Measurements from ENCODE around the gene TSC2. TPM values are rescaled to one million over a fixed set of nuclear protein-coding genes. Genes with fewer than 3 reads are reported as not detected.

TSC2 gene
- total and polyA plus RNA-seq, 4 donors = 23.3 to 51.2 (median 28.7) TPM

- Histone ChIP-seq H3K9ac (ENCODE audit: low read depth in 1 of 2, low read length in 2 of 2) (peak overlapping the region; percentile 10 to 21), H3K4me1 (ENCODE audit: control insufficient read depth in 4 of 4, insufficient read depth in 4 of 4, low read length in 3 of 4) (peaks cover 24 to 74% (median 51%) of the 10 kb centered on the region in 4 donors), H3K27me3 (ENCODE audit: control insufficient read depth in 4 of 4, insufficient read depth in 4 of 4, low read length in 3 of 4) (no peaks in the 10 kb centered on the region), H3K36me3 (ENCODE audit: control insufficient read depth in 4 of 4, insufficient read depth in 3 of 4, low read depth in 1 of 4, low read length in 3 of 4) (peaks cover 0 to 2% (median 0%) of the 10 kb centered on the region in 4 donors), H3K4me3 (ENCODE audit: low read depth in 1 of 3, low read length in 3 of 3) (no peak overlapping the region), H3K9me3 (ENCODE audit: control insufficient read depth in 4 of 4, low read length in 3 of 4) (no peaks in the 10 kb centered on the region), H3K27ac (ENCODE audit: low read depth in 1 of 2, low read length in 2 of 2) (peak overlapping the region; percentile 95 to 98)
- DNase-seq (ENCODE audit: low spot score) = no peak
- 39% methylated on average over 20 of the region's 20 CpGs for WGBS
- TF ChIP-seq GABPA (IDR thresholded peaks at IDR 0.05 in 1 of 2, conservative IDR thresholded peaks at IDR 0.05 in 1 of 2) (no peak), SP1 (IDR thresholded peaks at IDR 0.05) (no peak), FOXA2 (IDR thresholded peaks at IDR 0.05) (no peak), NR2F2 (IDR thresholded peaks at IDR 0.05) (no peak), REST (IDR thresholded peaks at IDR 0.05) (peak; percentile 27), YY1 (IDR thresholded peaks at IDR 0.05) (peak; percentile 6), FOXA1 (IDR thresholded peaks at IDR 0.05) (no peak), RXRA (IDR thresholded peaks at IDR 0.05) (peak in 1 of 2 donors; percentile 42), MAX (IDR thresholded peaks at IDR 0.05) (no peak), RAD21 (IDR thresholded peaks at IDR 0.05) (no peak), HNF4A (conservative IDR thresholded peaks at IDR 0.05) (peak in 1 of 2 donors; percentile 38), TAF1 (conservative IDR thresholded peaks at IDR 0.05) (no peak), JUND (IDR thresholded peaks at IDR 0.05) (no peak), HNF4G (IDR thresholded peaks at IDR 0.05) (no peak), ZBTB33 (IDR thresholded peaks at IDR 0.05) (no peak), EGR1 (IDR thresholded peaks at IDR 0.05; ENCODE audit: low read depth in 2 of 2) (no peak), ATF3 (IDR thresholded peaks at IDR 0.05) (no peak), CTCF (IDR thresholded peaks at IDR 0.05; ENCODE audit: low read depth, low read length, missing input control) (no peak)
Measured at GRCh38 chr16:2040787-2041522, 6.8 kb upstream of the TSC2 start.

Data from liver (tissue), 9 donors.